ENCODE data around the gene TUBGCP2.

Gene TUBGCP2

DNA sequence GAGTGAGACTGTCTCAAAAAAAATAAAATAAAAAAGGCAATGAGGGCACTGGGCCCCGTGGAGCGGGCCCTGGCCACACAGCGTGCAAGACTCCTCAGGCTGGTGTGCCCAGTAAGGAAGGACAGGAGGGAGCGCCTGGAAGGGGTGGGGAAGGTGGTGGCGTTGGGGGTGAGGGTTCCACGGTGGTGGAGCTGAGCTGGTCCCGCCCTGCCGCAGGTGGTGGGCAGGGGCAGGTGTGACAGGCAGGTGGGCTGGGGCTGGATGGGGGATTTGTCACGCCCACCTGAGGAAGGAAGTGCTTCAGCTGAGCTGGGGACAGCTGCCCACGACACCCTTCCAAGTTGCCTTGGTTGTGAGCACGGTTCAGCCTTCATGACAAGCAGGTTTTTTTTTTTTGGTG lies 37.7 kb upstream of the TUBGCP2 start (continued):
- TF ChIP-seq, protein P1, sequence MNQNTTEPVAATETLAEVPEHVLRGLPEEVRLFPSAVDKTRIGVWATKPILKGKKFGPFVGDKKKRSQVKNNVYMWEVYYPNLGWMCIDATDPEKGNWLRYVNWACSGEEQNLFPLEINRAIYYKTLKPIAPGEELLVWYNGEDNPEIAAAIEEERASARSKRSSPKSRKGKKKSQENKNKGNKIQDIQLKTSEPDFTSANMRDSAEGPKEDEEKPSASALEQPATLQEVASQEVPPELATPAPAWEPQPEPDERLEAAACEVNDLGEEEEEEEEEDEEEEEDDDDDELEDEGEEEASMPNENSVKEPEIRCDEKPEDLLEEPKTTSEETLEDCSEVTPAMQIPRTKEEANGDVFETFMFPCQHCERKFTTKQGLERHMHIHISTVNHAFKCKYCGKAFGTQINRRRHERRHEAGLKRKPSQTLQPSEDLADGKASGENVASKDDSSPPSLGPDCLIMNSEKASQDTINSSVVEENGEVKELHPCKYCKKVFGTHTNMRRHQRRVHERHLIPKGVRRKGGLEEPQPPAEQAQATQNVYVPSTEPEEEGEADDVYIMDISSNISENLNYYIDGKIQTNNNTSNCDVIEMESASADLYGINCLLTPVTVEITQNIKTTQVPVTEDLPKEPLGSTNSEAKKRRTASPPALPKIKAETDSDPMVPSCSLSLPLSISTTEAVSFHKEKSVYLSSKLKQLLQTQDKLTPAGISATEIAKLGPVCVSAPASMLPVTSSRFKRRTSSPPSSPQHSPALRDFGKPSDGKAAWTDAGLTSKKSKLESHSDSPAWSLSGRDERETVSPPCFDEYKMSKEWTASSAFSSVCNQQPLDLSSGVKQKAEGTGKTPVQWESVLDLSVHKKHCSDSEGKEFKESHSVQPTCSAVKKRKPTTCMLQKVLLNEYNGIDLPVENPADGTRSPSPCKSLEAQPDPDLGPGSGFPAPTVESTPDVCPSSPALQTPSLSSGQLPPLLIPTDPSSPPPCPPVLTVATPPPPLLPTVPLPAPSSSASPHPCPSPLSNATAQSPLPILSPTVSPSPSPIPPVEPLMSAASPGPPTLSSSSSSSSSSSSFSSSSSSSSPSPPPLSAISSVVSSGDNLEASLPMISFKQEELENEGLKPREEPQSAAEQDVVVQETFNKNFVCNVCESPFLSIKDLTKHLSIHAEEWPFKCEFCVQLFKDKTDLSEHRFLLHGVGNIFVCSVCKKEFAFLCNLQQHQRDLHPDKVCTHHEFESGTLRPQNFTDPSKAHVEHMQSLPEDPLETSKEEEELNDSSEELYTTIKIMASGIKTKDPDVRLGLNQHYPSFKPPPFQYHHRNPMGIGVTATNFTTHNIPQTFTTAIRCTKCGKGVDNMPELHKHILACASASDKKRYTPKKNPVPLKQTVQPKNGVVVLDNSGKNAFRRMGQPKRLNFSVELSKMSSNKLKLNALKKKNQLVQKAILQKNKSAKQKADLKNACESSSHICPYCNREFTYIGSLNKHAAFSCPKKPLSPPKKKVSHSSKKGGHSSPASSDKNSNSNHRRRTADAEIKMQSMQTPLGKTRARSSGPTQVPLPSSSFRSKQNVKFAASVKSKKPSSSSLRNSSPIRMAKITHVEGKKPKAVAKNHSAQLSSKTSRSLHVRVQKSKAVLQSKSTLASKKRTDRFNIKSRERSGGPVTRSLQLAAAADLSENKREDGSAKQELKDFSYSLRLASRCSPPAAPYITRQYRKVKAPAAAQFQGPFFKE (tag by site-specific recombination; IDR thresholded peaks at IDR 0.05; ENCODE audit: borderline replicate concordance): no peak
- TF ChIP-seq, protein P2, sequence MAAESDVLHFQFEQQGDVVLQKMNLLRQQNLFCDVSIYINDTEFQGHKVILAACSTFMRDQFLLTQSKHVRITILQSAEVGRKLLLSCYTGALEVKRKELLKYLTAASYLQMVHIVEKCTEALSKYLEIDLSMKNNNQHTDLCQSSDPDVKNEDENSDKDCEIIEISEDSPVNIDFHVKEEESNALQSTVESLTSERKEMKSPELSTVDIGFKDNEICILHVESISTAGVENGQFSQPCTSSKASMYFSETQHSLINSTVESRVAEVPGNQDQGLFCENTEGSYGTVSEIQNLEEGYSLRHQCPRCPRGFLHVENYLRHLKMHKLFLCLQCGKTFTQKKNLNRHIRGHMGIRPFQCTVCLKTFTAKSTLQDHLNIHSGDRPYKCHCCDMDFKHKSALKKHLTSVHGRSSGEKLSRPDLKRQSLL (tag by site-specific recombination; IDR thresholded peaks at IDR 0.05): no peak
- TF ChIP-seq ZNF791 (tag by site-specific recombination; IDR thresholded peaks at IDR 0.05): no peak
- TF ChIP-seq MYNN (tag by site-specific recombination; IDR thresholded peaks at IDR 0.05; ENCODE audit: borderline replicate concordance): no peak
- no peak for TF ChIP-seq ZNF366 (tag by site-specific recombination; conservative IDR thresholded peaks at IDR 0.05)
- TF ChIP-seq HOXD13 (CRISPR knock-in tag; IDR thresholded peaks at IDR 0.05; ENCODE audit: borderline replicate concordance): no peak
- peak; percentile 42; the same call in 1 of the 2 replicates for TF ChIP-seq ZFHX2 (tag by site-specific recombination; conservative IDR thresholded peaks at IDR 0.05)
- no peak for TF ChIP-seq ZBTB7A (tag by site-specific recombination; IDR thresholded peaks at IDR 0.05; ENCODE audit: low read depth)
- TF ChIP-seq, protein P3, sequence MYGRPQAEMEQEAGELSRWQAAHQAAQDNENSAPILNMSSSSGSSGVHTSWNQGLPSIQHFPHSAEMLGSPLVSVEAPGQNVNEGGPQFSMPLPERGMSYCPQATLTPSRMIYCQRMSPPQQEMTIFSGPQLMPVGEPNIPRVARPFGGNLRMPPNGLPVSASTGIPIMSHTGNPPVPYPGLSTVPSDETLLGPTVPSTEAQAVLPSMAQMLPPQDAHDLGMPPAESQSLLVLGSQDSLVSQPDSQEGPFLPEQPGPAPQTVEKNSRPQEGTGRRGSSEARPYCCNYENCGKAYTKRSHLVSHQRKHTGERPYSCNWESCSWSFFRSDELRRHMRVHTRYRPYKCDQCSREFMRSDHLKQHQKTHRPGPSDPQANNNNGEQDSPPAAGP (tag by site-specific recombination; IDR thresholded peaks at IDR 0.05): no peak
- TF ChIP-seq EGR2 (tag by site-specific recombination; IDR thresholded peaks at IDR 0.05; ENCODE audit: low read depth): peak; percentile 67; the same call in 1 of the 2 replicates

GRCh38 chr10:133344236-133344635 lies 35.6 kb upstream of the TUBGCP2 start:
- CTCF ChIA-PET: interaction anchor here (2.4 kb wide), 1 partner anchor 14 kb away, joined by 11 read pairs; no protein-coding TSS in a partner anchor
- Histone ChIP-seq H3K36me3 (ENCODE audit: control insufficient read depth in 2 of 2, insufficient read depth in 1 of 2, low read length in 2 of 2) (no peaks in the 10 kb centered on the region), H3K27ac (ENCODE audit: extremely low read depth, low read depth, low read length) (no peak overlapping the region), H3K4me3 (ENCODE audit: low read depth, low read length) (no peak overlapping the region), H3K4me1 (ENCODE audit: control insufficient read depth, insufficient read depth, low read length) (no peaks in the 10 kb centered on the region), H3K9me3 (ENCODE audit: control insufficient read depth, insufficient read depth, low read depth, low read length) (no peaks in the 10 kb centered on the region)
- POLR2A ChIA-PET: interaction anchor here (0.7 kb wide), 1 partner anchor 84 kb away, joined by 5 read pairs; no protein-coding TSS in a partner anchor
- no peak for TF ChIP-seq KLF8 (tag by site-specific recombination; IDR thresholded peaks at IDR 0.05)
- peak; percentile 98 for TF ChIP-seq PRDM1 (tag by site-specific recombination; IDR thresholded peaks at IDR 0.05)

DNA sequence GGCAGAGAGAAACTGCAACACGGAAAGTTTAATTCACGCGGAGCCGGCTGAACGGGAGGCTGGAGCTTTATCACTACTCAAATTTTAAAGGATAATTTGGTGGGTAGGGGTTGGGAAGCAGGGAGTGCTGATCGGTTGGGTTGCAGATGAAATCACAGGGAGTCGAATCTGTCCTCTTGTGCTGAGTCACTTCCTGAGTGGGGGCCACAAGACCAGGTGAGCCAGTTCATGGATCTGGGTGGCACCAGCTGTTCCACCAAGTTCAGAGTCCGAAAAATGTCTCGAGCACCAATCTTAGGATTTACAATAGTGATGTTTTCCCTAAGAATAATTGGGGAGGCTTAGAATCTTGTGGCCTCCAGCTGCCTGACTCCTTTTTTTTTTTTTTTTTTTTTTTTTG lies 34.9 kb upstream of the TUBGCP2 start:
- H3K9me3 ChIP-seq (ENCODE audit: control insufficient read depth, insufficient read depth, low read depth, low read length): no peaks in the 10 kb centered on the region
- no peak overlapping the region for H3K27ac ChIP-seq (ENCODE audit: extremely low read depth, low read depth, low read length)
- TF ChIP-seq OVOL3 (tag by site-specific recombination; IDR thresholded peaks at IDR 0.05): no peak
- TF ChIP-seq ZNF701 (tag by site-specific recombination; IDR thresholded peaks at IDR 0.05): no peak
- no peak for TF ChIP-seq ZSCAN5A (tag by site-specific recombination; IDR thresholded peaks at IDR 0.05)
- TF ChIP-seq ZFP37 (tag by site-specific recombination; IDR thresholded peaks at IDR 0.05): no peak
- TF ChIP-seq BCL11B (tag by site-specific recombination; IDR thresholded peaks at IDR 0.05; ENCODE audit: low read depth): no peak
- TF ChIP-seq, protein P4, sequence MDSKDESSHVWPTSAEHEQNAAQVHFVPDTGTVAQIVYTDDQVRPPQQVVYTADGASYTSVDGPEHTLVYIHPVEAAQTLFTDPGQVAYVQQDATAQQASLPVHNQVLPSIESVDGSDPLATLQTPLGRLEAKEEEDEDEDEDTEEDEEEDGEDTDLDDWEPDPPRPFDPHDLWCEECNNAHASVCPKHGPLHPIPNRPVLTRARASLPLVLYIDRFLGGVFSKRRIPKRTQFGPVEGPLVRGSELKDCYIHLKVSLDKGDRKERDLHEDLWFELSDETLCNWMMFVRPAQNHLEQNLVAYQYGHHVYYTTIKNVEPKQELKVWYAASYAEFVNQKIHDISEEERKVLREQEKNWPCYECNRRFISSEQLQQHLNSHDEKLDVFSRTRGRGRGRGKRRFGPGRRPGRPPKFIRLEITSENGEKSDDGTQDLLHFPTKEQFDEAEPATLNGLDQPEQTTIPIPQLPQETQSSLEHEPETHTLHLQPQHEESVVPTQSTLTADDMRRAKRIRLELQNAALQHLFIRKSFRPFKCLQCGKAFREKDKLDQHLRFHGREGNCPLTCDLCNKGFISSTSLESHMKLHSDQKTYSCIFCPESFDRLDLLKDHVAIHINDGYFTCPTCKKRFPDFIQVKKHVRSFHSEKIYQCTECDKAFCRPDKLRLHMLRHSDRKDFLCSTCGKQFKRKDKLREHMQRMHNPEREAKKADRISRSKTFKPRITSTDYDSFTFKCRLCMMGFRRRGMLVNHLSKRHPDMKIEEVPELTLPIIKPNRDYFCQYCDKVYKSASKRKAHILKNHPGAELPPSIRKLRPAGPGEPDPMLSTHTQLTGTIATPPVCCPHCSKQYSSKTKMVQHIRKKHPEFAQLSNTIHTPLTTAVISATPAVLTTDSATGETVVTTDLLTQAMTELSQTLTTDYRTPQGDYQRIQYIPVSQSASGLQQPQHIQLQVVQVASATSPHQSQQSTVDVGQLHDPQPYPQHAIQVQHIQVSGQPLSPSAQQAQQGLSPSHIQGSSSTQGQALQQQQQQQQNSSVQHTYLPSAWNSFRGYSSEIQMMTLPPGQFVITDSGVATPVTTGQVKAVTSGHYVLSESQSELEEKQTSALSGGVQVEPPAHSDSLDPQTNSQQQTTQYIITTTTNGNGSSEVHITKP (tag by site-specific recombination; IDR thresholded peaks at IDR 0.05): peak; percentile 23; the same call in 1 of the 2 replicates
- no peaks in the 10 kb centered on the region for H3K4me1 ChIP-seq (ENCODE audit: control insufficient read depth, insufficient read depth, low read length)
- POLR2A ChIA-PET: interaction anchor here (0.7 kb wide), 1 partner anchor 83 kb away, joined by 5 read pairs; no protein-coding TSS in a partner anchor
- H3K4me3 ChIP-seq (ENCODE audit: low read depth, low read length): no peak overlapping the region
- H3K36me3 ChIP-seq (ENCODE audit: control insufficient read depth in 2 of 2, insufficient read depth in 1 of 2, low read length in 2 of 2): no peaks in the 10 kb centered on the region
- CTCF ChIA-PET: interaction anchor here (2.4 kb wide), 1 partner anchor 14 kb away, joined by 11 read pairs; no protein-coding TSS in a partner anchor

All from HEK293 (cell line).